B cell (primary cell): ENCODE measurements around the gene AOAH. TPM values are rescaled to one million over a fixed set of nuclear protein-coding genes. Genes with fewer than 3 reads are reported as not detected.

Source experiments
- ATAC-seq: fragments of 200-7000 bp; cut with Tn5 transposase; one replicate; pipeline ENCODE4 v1.10.0; 2021; ENCODE audit warnings: low read depth, mild to moderate bottlenecking, moderate number of reproducible peaks, moderate library complexity
- CTCF ChIA-PET: fragments of 350-600 bp; sonication (Branson Sonifier 250); formaldehyde crosslinking; loops from one replicate; lab custom pipeline; 2021; ENCODE audit warnings: antibody characterized with exemption, inconsistent platforms; lab: Charles Lee
- POLR2A ChIA-PET: fragments of 350-600 bp; sonication (Branson Sonifier 250); formaldehyde crosslinking; loops from one replicate; lab custom pipeline; 2021; ENCODE audit warnings: antibody characterized with exemption; lab: Charles Lee
- DNase-seq: peaks from one replicate; pipeline ENCODE4 v3.0.0; 2013
- H2AFZ ChIP-seq: 2 replicates; pipeline ENCODE4 v1.6.1; 2012; ENCODE audit warnings: mild to moderate bottlenecking, low read depth, low read length; ENCODE audit not compliant: insufficient read depth, poor library complexity, severe bottlenecking
- H3K27ac ChIP-seq, 2 donors: 1 replicate in 1 of 2; 2 replicates in 1 of 2; pipeline ENCODE4 v1.5.1; 2012 to 2013; ENCODE audit warnings: low read length in 2 of 2, mild to moderate bottlenecking in 2 of 2, moderate library complexity in 1 of 2
- H3K27me3 ChIP-seq, 4 experiments: fragments of 200-600 bp in 1 of 4; sonication (generic) in 1 of 4; replicated peaks in 1 of 4; 1 replicate in 2 of 4; 2 replicates in 2 of 4; pipeline versions ENCODE4 v1.6.1 to v1.7.0; 2013 to 2016; ENCODE audit warnings: low read length in 3 of 4, mild to moderate bottlenecking in 2 of 4, mixed read lengths in 1 of 4, moderate library complexity in 1 of 4; ENCODE audit not compliant: insufficient read depth in 4 of 4, control insufficient read depth in 3 of 4; ENCODE audit errors: control extremely low read depth in 1 of 4
- H3K36me3 ChIP-seq, 2 experiments: replicated peaks in 1 of 2; 1 replicate in 1 of 2; 2 replicates in 1 of 2; pipeline versions ENCODE4 v1.6.1 to v1.7.1; 2013; ENCODE audit warnings: low read length in 1 of 2; ENCODE audit not compliant: insufficient read depth in 2 of 2, control insufficient read depth in 1 of 2; ENCODE audit errors: control extremely low read depth in 1 of 2, extremely low read depth in 1 of 2
- H3K4me1 ChIP-seq, 2 donors: fragments of 200-600 bp in 1 of 2; sonication (generic) in 1 of 2; 1 replicate in 1 of 2; 2 replicates in 1 of 2; pipeline versions ENCODE4 v1.5.1 to v1.6.1; 2013 to 2017; ENCODE audit warnings: low read length in 2 of 2; ENCODE audit not compliant: control insufficient read depth in 2 of 2, insufficient read depth in 2 of 2
- H3K4me2 ChIP-seq: replicated peaks from 2 replicates; pipeline ENCODE3; 2012; ENCODE audit warnings: mild to moderate bottlenecking, low read depth, low read length; ENCODE audit not compliant: poor library complexity, severe bottlenecking
- H3K4me3 ChIP-seq, 5 experiments: fragments of 200-600 bp in 1 of 5; sonication (generic) in 1 of 5; 1 replicate in 3 of 5; 2 replicates in 2 of 5; pipeline versions ENCODE4 v1.5.1 to v1.7.0; 2011 to 2016; ENCODE audit warnings: low read length in 4 of 5, mild to moderate bottlenecking in 4 of 5, low read depth in 2 of 5, control low read depth in 1 of 5, moderate library complexity in 1 of 5; ENCODE audit not compliant: insufficient read depth in 1 of 5; ENCODE audit errors: control extremely low read depth in 1 of 5, extremely low read depth in 1 of 5
- H3K79me2 ChIP-seq: fragments of 200-600 bp; sonication (generic); one replicate; pipeline ENCODE4 v1.6.0; 2016; ENCODE audit warnings: low read length; ENCODE audit not compliant: control insufficient read depth, insufficient read depth
- H3K9ac ChIP-seq: fragments of 200-600 bp; sonication (generic); 2 replicates; pipeline ENCODE4 v1.6.1; 2017; ENCODE audit warnings: mild to moderate bottlenecking, low read length, moderate library complexity
- H3K9me3 ChIP-seq, 3 donors: one replicate each; pipeline versions ENCODE4 v1.6.1 to v1.7.1; 2013; ENCODE audit warnings: low read length in 2 of 3; ENCODE audit not compliant: control insufficient read depth in 2 of 3, insufficient read depth in 1 of 3; ENCODE audit errors: control extremely low read depth in 1 of 3
- H4K20me1 ChIP-seq: 2 replicates; pipeline ENCODE4 v1.6.0; 2012; ENCODE audit warnings: mild to moderate bottlenecking, low read length; ENCODE audit not compliant: insufficient read depth, control insufficient read depth, poor library complexity, severe bottlenecking
- H3K27ac Mint-ChIP-seq: one replicate; pipeline ENCODE4 v1.8.0; 2021; ENCODE audit warnings: mixed read lengths
- H3K27me3 Mint-ChIP-seq: one replicate; pipeline ENCODE4 v1.8.0; 2021; ENCODE audit warnings: mixed read lengths
- H3K4me1 Mint-ChIP-seq: one replicate; pipeline ENCODE4 v1.8.0; 2021; ENCODE audit warnings: mixed read lengths
- H3K4me3 Mint-ChIP-seq: one replicate; pipeline ENCODE4 v1.8.0; 2021; ENCODE audit warnings: mixed read lengths
- H3K9me3 Mint-ChIP-seq: one replicate; pipeline ENCODE4 v1.8.0; 2022; ENCODE audit warnings: mixed read lengths; ENCODE audit not compliant: insufficient read depth
- CTCF ChIP-seq: fragments of 200-600 bp; IDR thresholded peaks from one replicate; pipeline ENCODE4 v1.8.0; 2022; ENCODE audit warnings: antibody characterized with exemption, mild to moderate bottlenecking
- EZH2 ChIP-seq: IDR thresholded peaks from 2 replicates; pipeline ENCODE4 v1.6.1; 2012; ENCODE audit warnings: borderline replicate concordance, low read depth, mild to moderate bottlenecking, moderate library complexity, low read length; ENCODE audit not compliant: insufficient read depth, poor library complexity, severe bottlenecking
- WGBS: methylation state at CpG from one replicate; pipeline ENCODE4 v1.1.5; 2013; ENCODE audit warnings: missing lambda C conversion rate; ENCODE audit not compliant: insufficient coverage; 5-methylcytosine and 5-hydroxymethylcytosine counted together
- intact Hi-C: fragments of 100-400 bp; cut with micrococcal nuclease; formaldehyde crosslinking; loops from one replicate; pipeline ENCODE4 v1.10.0; 2022
- polyA plus RNA-seq: library from polyadenylated mRNA; depleted of rRNA; stranded (reverse); fragments of >200 nt; gene quantifications from 2 replicates; pipeline ENCODE4 v1.2.3, GENCODE V29; 2012
- total RNA-seq, 2 donors: library from RNA; stranded (reverse); fragments of 120-200 nt in 1 of 2; gene quantifications; 1 replicate in 1 of 2; 2 replicates in 1 of 2; pipeline versions ENCODE4 v1.2.3 to v1.2.4, GENCODE V29; 2013 to 2022

AOAH gene
- total and polyA plus RNA-seq, 2 donors (not counting 1 experiment from before 2014, with no cell fraction given): 2.6 to 5.0 TPM

GRCh38 chr7:36487756-36488336, 236.4 kb downstream of the AOAH start:
- intact Hi-C loops: loop anchor here (1.0 to 10.0 kb wide), 5 partner anchors 497 to 1345 kb away; no protein-coding TSS in a partner anchor
- Mint-ChIP-seq H3K27me3 (peaks cover 13% of the 10 kb centered on the region), H3K4me1 (no peaks in the 10 kb centered on the region), H3K27ac (no peak overlapping the region), H3K4me3 (no peak overlapping the region), H3K9me3 (no peaks in the 10 kb centered on the region)
- no CpG with 5 or more reads among the region's 4 CpGs for WGBS
- CTCF ChIA-PET: interaction anchor here (0.7 to 8.8 kb wide), 25 partner anchors 8 to 1285 kb away, joined by 3 to 118 read pairs (median 4); no protein-coding TSS in a partner anchor
- H3K79me2 ChIP-seq: no peaks in the 10 kb centered on the region
- ATAC-seq (peak; percentile 36), DNase-seq (peak; percentile 58)
- no peak overlapping the region for H3K4me2 ChIP-seq
- H3K27ac ChIP-seq: no peak overlapping the region
- no peaks in the 10 kb centered on the region for H3K27me3 ChIP-seq
- TF ChIP-seq CTCF: peak; percentile 76
- TF ChIP-seq EZH2: no peak
- no peak overlapping the region for H2AFZ ChIP-seq
- no peaks in the 10 kb centered on the region for H3K4me1 ChIP-seq
- POLR2A ChIA-PET: no interaction called here
- no peak overlapping the region for H3K9ac ChIP-seq
- H3K9me3 ChIP-seq: no peaks in the 10 kb centered on the region
- H3K4me3 ChIP-seq: no peak overlapping the region
- no peaks in the 10 kb centered on the region for H3K36me3 ChIP-seq
- H4K20me1 ChIP-seq: no peaks in the 10 kb centered on the region

- 87% methylated on average over 1 of the region's 4 CpGs for WGBS
- no peaks in the 10 kb centered on the region for H3K9me3 ChIP-seq
- no peak for DNase-seq
- H3K4me3 Mint-ChIP-seq: no peak overlapping the region
- no peaks in the 10 kb centered on the region for H3K9me3 Mint-ChIP-seq
- no peak overlapping the region for H3K27ac Mint-ChIP-seq
- no peak overlapping the region for H3K4me2 ChIP-seq
- H4K20me1 ChIP-seq: no peaks in the 10 kb centered on the region
- TF ChIP-seq CTCF (no peak), EZH2 (no peak)
- H2AFZ ChIP-seq: no peak overlapping the region
- H3K79me2 ChIP-seq: no peaks in the 10 kb centered on the region
- H3K27me3 Mint-ChIP-seq: peaks cover 13% of the 10 kb centered on the region
- no peaks in the 10 kb centered on the region for H3K27me3 ChIP-seq
- no peaks in the 10 kb centered on the region for H3K4me1 ChIP-seq
- no peak for ATAC-seq
- POLR2A ChIA-PET: no interaction called here
- no peak overlapping the region for H3K9ac ChIP-seq
- no peak overlapping the region for H3K27ac ChIP-seq
- CTCF ChIA-PET: interaction anchor here (1.1 to 8.8 kb wide), 3 partner anchors 167 to 713 kb away, joined by 3 to 118 read pairs (median 110); no protein-coding TSS in a partner anchor
- H3K4me3 ChIP-seq: no peak overlapping the region
- no peaks in the 10 kb centered on the region for H3K4me1 Mint-ChIP-seq
- intact Hi-C loops: loop anchor here (2.0 to 10.0 kb wide), 3 partner anchors 498 to 1346 kb away; no protein-coding TSS in a partner anchor
- no peaks in the 10 kb centered on the region for H3K36me3 ChIP-seq
These were observed 238.0 kb downstream of the AOAH start for GRCh38 chr7:36486336-36486735.
